Raji (cell line): ENCODE results near the gene CACNG7.

ENCODE experiments used
- POLR2A ChIP-seq: IDR thresholded peaks from 2 replicates; pipeline ENCODE4 v1.6.1; 2011; ENCODE audit warnings: low read depth, low read length, control low read depth; ENCODE audit not compliant: insufficient read depth

Gene CACNG7

GRCh38 chr19:53908106-53908934, 758 bp upstream of the CACNG7 start:
- TF ChIP-seq POLR2A: no peak

DNA sequence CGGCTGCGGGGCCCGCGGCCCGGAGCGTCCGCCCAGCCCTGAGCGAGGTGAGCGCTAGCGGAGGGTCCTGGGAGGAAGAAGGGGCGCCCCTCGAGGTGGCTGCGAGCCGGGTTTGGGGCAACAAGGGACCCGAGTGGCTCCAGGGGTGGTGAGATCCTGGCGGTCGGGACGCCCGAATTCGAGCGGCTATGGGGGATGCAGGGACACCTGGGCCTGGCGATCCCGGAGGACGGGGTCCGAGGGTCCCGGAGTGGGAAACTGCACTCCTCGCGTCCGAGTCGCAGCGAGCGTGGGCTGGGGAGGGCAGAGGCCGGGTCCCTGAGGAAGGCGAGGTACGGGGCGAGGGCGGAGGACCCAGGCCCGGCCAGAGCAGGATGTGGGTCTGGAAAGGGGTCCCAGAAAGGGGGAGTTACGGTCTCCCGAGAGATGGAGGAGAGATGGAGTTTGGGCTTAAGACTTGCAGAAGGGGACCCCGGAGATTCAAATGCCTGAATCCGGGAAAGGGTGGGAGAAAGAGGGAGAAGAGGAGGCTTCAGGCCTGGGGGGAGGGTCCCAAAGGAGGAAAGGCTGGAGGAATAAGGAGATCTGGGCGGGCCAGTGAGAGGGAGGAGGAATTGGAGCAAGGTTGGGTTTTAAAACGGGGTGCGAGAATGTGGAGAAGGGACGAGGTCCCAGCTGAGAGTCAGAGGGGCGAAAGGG, 542 bp downstream of the CACNG7 start:
- no peak for TF ChIP-seq POLR2A

DNA sequence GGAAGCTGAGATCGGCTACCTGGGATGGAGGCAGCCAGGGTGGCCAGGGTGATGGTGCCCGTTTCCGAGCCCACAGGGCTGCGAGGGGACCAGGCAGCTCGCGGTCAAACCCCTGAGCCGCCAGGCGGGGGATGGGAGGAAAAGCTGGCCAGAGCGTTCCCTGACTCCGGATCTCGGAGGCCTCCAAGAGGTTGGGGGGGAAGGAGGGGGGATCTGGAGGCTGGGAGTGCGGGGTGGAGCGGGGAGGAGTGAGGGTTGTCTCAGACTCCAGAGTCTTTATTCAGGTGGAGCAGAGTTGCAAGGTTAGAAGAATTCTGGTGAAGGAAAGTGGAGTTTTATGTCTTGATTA, 1.1 kb downstream of the CACNG7 start:
- no peak for TF ChIP-seq POLR2A

DNA sequence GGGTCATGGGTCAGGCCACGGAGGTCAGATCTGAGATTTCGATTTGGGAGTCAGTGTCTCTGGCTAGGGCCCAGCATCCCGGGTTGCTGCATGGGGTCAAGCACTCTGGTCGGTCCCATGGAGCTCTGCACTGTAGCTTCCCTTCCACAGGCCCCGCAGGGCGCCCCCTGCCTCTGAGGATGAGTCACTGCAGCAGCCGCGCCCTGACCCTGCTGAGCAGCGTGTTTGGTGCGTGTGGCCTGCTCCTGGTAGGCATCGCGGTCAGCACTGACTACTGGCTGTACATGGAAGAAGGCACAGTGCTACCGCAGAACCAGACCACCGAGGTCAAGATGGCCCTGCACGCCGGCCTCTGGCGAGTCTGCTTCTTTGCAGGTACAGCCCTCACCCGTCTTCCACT, 3.6 kb downstream of the CACNG7 start:
- TF ChIP-seq POLR2A: no peak

- no peak for TF ChIP-seq POLR2A
Measured at GRCh38 chr19:53915000-53915399, 5.9 kb downstream of the CACNG7 start.

GRCh38 chr19:53916004-53916403, 6.9 kb downstream of the CACNG7 start:
- no peak for TF ChIP-seq POLR2A

DNA sequence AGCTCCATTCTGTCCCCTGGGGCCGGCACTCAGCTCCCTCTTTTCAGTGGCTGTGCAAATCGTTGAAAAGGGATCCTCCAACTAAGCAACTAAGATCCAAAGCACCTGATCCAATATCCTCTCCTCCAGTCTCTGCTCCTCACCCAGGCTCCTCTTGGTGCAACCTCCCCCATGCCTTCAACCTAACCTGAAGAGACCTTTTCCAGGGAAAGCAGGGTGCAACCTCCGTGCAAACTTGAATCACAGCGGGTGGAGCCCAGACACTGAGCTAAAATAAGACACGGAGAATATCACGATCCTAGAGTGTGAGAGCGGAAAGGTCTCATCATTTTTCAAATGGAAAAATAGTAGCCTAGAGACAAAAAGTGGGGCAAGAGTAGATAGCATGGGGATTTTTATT, 8.3 kb downstream of the CACNG7 start:
- TF ChIP-seq POLR2A: no peak

GRCh38 chr19:53927739-53928138, 18.7 kb downstream of the CACNG7 start:
- TF ChIP-seq POLR2A: no peak

- TF ChIP-seq POLR2A: no peak
Measured at GRCh38 chr19:53936029-53936428, 27.0 kb downstream of the CACNG7 start.

DNA sequence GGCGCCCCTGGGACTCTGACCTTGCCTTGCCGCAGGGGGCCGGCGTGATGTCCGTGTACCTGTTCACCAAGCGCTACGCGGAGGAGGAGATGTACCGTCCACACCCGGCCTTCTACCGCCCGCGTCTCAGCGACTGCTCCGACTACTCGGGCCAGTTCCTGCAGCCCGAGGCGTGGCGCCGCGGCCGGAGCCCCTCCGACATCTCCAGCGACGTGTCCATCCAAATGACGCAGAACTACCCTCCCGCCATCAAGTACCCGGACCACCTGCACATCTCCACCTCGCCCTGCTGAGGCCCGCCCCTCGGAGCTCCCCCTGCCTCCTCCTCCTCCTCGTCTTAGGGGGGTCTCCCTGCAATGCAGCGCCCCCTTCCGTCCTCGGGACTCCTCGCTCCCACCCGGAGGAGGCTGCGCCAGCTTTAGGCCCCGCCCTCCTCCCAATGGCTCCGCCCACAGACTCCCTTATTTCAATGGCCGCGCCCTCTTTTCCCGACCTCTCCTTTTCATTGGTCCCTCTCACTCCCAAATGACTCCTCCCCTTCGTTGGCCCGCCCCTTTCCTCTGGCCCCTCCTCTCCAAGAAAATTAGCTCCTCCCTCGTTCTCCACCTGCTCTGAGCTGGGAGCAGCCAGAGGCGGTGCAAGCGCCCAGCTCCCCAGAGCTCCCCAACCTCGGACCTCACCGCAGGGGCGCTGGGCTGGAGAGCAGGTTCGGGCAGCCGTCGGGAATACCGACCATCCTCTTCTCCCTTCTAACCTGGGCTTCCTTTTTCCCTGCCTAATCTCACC, 33.1 kb downstream of the CACNG7 start:
- TF ChIP-seq POLR2A: no peak

- no peak for TF ChIP-seq POLR2A
Measured at GRCh38 chr19:53944416-53944815, 35.3 kb downstream of the CACNG7 start.

- no peak for TF ChIP-seq POLR2A
Measured at GRCh38 chr19:53944933-53945332, 35.9 kb downstream of the CACNG7 start.

DNA sequence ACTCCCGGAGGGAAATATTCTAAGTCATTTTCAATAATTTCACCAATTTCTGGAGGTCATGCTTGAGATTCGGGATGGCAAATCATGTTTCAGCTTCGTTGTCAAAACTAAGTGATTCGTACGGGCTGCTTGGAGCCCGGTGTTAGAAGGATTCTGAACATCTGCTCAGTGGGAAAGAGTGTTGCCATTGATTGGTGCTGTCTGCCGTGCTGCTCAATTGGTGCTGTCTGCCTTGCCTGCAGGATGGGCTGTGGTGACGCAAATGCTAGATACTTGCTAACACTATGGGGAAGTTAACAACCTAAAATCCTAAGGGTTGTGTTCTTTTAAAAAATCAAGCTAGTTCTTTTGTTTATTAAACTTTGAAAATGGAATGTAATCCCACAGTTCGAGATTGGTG, 36.4 kb downstream of the CACNG7 start:
- no peak for TF ChIP-seq POLR2A

DNA sequence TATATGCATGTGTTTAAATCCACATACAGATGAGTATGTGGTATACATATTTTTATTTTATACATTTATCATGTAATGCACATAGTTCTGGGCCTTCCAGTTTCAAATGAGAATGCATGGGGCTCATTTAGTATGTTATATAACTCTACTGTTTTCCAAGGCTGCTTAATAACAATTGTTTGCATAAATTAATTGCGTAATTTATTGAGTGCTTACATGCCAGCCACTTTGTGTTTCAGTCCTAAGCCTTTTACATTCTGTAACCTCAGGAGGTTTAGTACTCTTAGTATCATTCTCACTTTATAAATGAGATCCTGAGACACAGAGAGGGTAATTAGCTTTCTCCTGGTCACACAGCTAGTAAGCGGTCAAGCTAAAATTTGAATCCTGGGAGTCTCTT, 36.9 kb downstream of the CACNG7 start:
- no peak for TF ChIP-seq POLR2A

DNA sequence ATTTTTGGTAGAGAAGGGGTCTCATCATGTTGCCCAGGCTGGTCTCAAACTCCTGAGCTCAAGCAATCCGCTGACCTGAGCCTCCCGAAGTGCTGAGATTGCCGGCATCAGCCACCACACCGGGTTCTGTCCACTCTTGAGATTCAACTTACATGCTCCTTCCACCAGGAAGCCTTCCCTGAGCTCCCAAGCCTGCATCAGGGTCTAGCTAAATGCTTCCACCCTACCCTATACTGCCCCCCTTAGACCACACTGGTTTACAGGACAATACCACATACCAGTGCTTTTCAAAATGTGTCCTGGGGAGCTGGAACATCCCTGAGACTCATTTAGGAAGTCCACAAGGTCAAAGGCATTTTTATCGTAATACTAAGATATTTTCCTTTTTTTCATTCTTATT, 38.5 kb downstream of the CACNG7 start:
- no peak for TF ChIP-seq POLR2A

GRCh38 chr19:53951436-53951835, 42.4 kb downstream of the CACNG7 start:
- TF ChIP-seq POLR2A: no peak
